NCI-H187 (cell line): Measurements from ENCODE around the gene CYYR1.

Experiments
- DNase-seq, 2 experiments: peaks; one replicate each; lab custom pipeline; 2025; lab: John Stamatoyannopoulos, UW

CYYR1 gene

DNA sequence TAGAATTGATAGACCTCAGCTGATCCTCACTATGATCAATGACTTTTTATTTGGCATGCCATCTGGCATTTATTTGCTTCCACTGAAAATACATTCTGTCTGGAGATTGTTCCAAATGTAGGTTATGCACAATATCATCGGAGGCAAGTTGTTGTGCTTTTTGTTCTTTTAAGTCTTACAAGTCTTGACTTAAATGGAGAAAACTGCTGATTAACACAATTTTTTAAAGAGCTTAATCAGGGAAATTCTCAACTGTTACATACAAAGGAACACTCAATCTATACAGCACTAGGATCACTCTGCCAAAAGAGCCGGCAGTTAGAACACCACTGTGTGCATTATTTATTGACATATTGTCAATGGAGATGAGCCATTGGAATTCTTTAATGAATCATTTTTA, 19.2 kb downstream of the CYYR1 start:
- no peak for DNase-seq

- DNase-seq, result no peak
Measured at GRCh38 chr21:26550326-26550725, 22.8 kb downstream of the CYYR1 start.

GRCh38 chr21:26546446-26547097, 26.5 kb downstream of the CYYR1 start:
- DNase-seq, result no peak

DNA sequence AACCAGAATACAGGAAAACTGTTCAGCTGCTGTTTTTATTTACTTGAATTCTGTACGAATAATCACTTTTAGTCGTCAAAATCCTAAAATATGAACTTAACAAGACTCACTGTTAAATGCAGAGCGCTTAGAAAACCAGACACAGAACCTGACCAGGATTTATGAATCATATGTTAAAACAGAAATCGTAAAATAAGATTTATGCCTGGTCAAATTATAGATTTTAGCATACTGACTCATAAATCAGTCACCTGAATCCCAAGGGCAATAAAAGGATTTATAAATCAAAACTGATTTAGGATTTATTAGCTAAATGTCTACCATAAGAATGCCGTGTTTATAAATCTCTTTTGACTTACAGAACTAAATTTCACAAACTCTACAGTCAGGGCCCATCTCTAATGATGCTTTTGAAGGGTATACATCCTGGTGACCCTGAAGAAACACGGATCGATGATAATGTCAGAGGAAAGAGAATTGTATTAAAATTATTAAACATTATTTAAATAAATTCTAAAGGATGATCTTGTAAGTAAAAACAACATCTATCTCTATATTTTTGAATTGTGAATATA, 28.8 kb downstream of the CYYR1 start:
- no peak for DNase-seq

- no peak for DNase-seq
Measured at GRCh38 chr21:26540651-26541050, 32.4 kb downstream of the CYYR1 start.

- DNase-seq, result no peak
Measured at GRCh38 chr21:26539566-26539965, 33.5 kb downstream of the CYYR1 start.

DNA sequence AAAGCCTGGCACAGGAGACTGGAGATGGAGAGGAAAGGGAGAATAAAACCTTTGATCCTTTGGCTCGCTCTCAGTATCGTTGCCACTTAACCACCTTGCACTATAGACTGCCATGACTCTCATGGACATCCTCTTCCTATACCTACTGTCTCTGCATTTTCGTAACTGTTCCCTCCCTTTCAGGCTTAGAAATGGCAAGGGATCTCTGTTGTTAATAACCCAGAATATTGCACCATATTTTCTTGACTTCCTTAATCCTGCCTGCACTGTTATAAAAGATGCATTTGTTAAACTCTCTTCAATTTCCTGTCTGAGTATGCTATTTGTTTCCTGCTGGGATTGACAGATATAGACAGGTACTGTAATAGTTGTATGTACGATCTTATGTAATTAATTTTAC, 38.6 kb downstream of the CYYR1 start:
- DNase-seq, result no peak

DNA sequence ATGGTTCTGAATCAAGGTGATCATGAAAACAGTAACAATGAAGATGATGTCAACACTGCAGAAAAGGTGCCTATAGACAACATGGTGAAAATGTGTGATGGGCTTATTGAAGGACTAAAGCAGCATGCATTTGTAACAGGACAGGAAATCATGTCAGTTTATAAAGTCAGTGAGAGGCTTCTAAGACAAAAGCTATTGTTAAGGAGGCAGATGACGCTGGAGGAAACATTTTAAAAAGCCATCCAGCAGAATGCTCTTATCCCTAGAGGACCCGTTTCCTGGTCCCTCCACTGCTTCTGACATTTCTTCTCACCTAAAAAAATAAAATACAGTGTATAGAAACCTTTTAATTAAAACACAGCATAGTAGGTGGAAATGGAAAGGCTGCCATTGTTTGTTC, 40.9 kb downstream of the CYYR1 start:
- no peak for DNase-seq

DNA sequence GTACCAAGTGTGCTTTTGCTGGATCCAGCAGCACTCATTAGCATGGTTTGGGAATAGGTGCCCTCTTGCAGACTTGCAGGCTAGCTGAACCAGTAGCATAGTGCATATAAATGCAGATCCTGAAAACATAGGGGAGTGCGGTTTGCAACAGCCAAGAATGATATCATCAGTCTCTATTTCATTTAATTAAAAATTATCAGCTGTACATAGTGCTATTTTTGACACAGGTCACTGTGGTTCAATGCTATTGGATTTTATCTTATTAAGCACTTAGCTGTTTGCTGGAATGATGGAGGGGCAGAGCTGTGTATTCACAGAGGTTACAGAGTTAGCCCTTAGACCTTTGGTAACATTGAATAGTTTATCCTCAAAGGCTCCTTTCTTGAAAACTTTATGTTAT, 43.6 kb downstream of the CYYR1 start:
- DNase-seq, result no peak

- no peak for DNase-seq
Measured at GRCh38 chr21:26528882-26529281, 44.2 kb downstream of the CYYR1 start.

DNA sequence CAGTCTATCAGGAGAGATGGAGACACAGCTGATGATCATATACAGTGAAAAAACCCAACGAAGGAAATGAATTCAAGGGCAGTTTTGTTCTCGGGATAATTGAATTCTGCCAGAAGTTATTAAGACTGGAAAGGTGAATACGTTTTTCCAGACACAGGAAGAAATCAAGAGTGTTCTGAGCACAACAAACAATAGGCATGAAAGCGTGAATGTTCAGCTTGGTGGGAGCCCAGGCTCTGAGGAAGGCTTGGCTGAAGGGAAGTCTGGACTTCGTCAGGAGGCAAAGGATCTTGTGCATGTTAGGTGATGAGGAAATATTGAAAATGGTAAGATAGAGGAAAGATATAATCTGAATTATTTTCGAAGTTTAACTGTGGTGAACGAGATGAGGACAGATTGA, 50.4 kb downstream of the CYYR1 start:
- DNase-seq, result no peak

DNA sequence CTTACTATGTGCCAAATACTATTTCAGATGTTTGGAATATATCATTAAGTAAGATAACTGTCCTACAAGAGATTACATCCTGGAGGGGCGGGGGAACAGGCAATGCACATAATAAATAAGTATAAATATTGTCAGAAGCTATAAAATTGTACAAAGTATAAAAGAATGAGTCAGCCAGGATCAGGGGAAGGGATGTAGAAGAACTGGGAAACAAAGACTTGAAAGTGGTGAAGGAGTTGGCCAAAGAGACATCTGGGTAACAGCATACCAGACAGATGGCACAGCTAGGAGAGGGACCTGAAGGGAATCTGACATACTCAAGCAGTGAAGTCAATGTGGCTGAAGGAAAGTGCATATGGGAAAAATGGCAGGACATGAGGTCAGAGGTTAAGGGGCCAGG, 53.9 kb downstream of the CYYR1 start:
- DNase-seq, result no peak

DNA sequence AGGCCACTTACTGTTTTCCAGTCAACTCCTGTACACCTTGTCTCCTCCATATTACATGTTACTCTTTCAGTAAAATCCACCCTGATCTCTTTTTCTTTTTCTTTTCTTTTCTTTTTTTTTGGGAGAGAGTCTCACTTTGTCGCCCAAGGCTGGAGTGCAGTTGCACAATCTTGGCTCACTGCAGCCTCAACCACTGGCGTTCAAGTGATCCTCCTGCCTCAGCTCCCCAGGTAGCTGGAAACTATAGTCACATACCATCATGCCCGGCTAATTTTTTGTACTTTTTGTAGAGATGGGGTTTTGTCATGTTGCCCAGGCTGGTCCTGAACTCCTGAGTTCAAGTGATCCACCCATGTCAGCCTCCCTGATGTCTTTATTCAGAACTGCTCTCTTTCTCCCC, 57.8 kb downstream of the CYYR1 start:
- no peak for DNase-seq

GRCh38 chr21:26513212-26513611, 59.9 kb downstream of the CYYR1 start:
- DNase-seq, result no peak

DNA sequence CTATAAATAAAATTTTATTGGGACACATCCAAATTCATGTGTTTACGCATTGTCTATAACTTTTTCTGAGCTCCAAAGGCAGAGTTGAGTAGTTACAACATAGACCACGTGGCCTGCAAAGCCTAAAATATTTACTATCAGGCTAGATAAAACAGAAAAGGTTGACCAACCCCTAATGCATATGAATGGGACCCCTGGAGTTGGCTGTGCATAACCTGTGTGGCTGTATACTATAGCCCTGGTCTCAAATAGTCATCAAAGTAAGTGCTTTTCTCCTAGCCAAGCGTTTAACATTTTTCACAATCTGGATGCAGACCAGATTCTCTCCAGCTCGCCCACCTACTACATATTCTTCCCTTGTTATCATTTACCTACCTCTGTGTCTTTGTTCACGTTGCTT, 60.4 kb downstream of the CYYR1 start:
- DNase-seq, result no peak

DNA sequence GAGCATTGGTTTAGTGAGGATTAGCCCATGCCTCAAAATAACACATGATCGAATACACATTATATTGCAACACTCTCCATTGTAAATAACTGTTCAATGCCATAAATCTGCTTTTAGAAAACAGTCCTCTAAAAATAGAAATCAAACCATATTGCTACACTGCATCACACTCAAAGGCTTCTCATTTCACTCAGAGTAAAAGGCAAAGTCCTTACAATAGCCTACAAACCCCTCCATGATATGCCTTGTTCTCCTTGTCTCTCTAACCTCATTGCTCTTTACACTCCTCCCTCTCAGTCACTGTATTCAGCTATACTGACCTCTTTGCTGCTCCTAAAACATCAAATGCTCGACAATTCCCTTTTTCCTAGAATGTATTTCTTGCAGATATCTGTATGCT, 64.2 kb downstream of the CYYR1 start:
- no peak for DNase-seq

DNA sequence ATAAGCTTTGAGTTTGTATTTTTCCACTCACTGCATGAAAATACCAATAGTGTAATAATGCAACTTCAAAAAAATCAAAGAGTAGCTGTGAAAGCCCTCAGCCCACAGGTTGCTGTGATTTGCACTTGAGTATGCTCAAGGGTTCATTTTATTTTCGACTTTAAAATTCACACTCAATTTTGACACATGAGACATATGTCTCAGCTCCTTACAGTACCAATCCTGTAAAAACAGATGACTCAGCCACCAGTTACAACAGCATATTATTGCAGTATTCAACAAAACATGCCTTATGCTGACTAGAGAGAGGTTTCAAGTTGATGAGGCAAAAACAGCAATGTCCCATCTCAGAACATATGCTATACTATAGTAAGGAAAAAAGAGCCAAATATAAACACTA, 66.1 kb downstream of the CYYR1 start:
- DNase-seq, result no peak

- no peak for DNase-seq
Measured at GRCh38 chr21:26505211-26505610, 67.9 kb downstream of the CYYR1 start.

DNA sequence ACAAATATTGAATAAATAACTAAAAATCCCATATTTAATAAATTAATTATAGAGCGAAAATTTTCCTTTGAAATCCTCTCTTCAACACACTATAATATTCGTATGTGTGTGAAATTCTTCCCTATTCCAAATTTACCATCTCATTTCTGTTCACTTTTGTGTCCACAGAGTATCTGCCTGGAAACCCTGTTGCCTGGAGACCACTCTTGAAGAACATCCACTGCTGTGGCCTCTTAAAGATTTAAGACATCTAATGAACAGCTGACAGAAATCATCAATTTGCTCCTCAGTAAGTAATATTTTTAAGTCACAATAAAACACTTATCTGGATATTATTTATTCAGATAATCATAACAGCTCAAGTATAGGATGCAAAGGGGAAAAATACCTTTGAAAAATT, 69.7 kb downstream of the CYYR1 start:
- DNase-seq, result no peak

GRCh38 chr21:26501495-26502021, 71.5 kb downstream of the CYYR1 start:
- no peak for DNase-seq

- DNase-seq, result no peak
Measured at GRCh38 chr21:26499495-26499894, 73.6 kb downstream of the CYYR1 start.

DNA sequence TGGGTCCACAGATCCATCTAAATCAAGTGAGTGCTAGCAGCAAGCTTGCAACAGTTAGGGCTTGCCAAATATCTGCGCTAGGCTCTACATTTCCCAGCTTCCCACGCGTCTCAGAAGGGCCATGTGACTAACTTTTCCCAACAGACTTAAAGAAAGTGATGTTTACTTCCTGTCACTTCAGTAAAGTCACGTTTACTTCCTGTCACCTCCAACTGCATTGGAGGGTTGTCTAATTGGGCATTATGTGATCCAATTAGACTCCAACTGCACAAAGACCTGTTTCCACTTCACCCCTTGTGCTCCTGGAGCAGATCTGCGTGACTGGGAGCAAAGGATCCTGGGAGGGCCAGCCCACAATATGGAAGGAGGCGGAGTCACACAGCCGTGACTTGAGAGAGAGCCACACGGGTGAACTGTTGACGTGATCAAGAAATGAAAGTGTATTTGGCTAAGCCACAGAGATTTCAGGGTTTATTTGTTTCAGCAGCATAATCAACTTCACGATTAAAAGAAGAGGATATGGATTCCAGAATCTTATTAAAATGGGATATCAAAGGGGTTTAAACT, 77.7 kb downstream of the CYYR1 start:
- DNase-seq, result no peak

- no peak for DNase-seq
Measured at GRCh38 chr21:26491663-26492062, 81.4 kb downstream of the CYYR1 start.

- no peak for DNase-seq
Measured at GRCh38 chr21:26490771-26491170, 82.3 kb downstream of the CYYR1 start.
